Loucy (cell line): ENCODE results near the gene MYH10.
"Not testable (repeated sequence)": the region's sequence is repeated elsewhere in the genome, so short reads cannot be mapped to it uniquely, and the experiment has no call there.

Source experiments
- H2AFZ ChIP-seq: fragments of 200-600 bp; sonication (generic); 2 replicates; pipeline ENCODE4 v1.6.0; 2016; ENCODE audit warnings: antibody characterized with exemption, mild to moderate bottlenecking, low read length, moderate library complexity
- H3F3A ChIP-seq: fragments of 200-600 bp; 2 replicates; pipeline ENCODE4 v1.6.0; 2016; ENCODE audit warnings: antibody characterized with exemption, low read depth, mild to moderate bottlenecking
- H3K27me3 ChIP-seq: fragments of 200-600 bp; sonication (generic); 2 replicates; pipeline ENCODE4 v1.6.1; 2014; ENCODE audit warnings: low read length, mild to moderate bottlenecking; ENCODE audit not compliant: insufficient read depth, poor library complexity, severe bottlenecking
- H3K36me3 ChIP-seq: fragments of 200-600 bp; sonication (generic); 2 replicates; pipeline ENCODE4 v1.6.1; 2016; ENCODE audit warnings: low read length; ENCODE audit not compliant: insufficient read depth
- H3K4me1 ChIP-seq: fragments of 200-600 bp; sonication (generic); 2 replicates; pipeline ENCODE4 v1.5.1; 2014; ENCODE audit warnings: low read length, mild to moderate bottlenecking; ENCODE audit not compliant: insufficient read depth, poor library complexity, severe bottlenecking
- H3K4me2 ChIP-seq: fragments of 200-600 bp; sonication (generic); 2 replicates; pipeline ENCODE4 v1.6.0; 2014; ENCODE audit warnings: antibody characterized with exemption, low read length, low read depth, mild to moderate bottlenecking; ENCODE audit not compliant: poor library complexity, severe bottlenecking
- H3K4me3 ChIP-seq: fragments of 200-600 bp; sonication (generic); 2 replicates; pipeline ENCODE4 v1.5.1; 2014; ENCODE audit warnings: low read length, mild to moderate bottlenecking, mixed read lengths; ENCODE audit not compliant: poor library complexity, severe bottlenecking
- H3K79me2 ChIP-seq: fragments of 200-600 bp; sonication (generic); 2 replicates; pipeline ENCODE4 v1.6.1; 2014; ENCODE audit warnings: low read length; ENCODE audit not compliant: insufficient read depth
- H3K9ac ChIP-seq: fragments of 200-600 bp; sonication (generic); 2 replicates; pipeline ENCODE4 v1.6.0; 2014; ENCODE audit warnings: mild to moderate bottlenecking, low read depth, low read length, moderate library complexity; ENCODE audit not compliant: poor library complexity, severe bottlenecking
- H3K9me2 ChIP-seq: fragments of 200-600 bp; sonication (generic); replicated peaks from 2 replicates; pipeline ENCODE4 v1.6.1; 2016; ENCODE audit warnings: low read depth, low read length, mixed read lengths
- H3K9me3 ChIP-seq: fragments of 200-600 bp; sonication (generic); 2 replicates; pipeline ENCODE4 v1.6.1; 2014; ENCODE audit warnings: mild to moderate bottlenecking, antibody characterized with exemption, low read length, low read depth; ENCODE audit not compliant: insufficient read depth
- H4K20me1 ChIP-seq: fragments of 200-600 bp; sonication (generic); 2 replicates; pipeline ENCODE4 v1.6.0; 2014; ENCODE audit warnings: antibody characterized with exemption, low read length, mild to moderate bottlenecking; ENCODE audit not compliant: insufficient read depth, poor library complexity, severe bottlenecking
- CTCF ChIP-seq: fragments of 200-600 bp; sonication (generic); conservative IDR thresholded peaks from 2 replicates; pipeline ENCODE4 v1.5.1; 2014; ENCODE audit warnings: mild to moderate bottlenecking, antibody characterized with exemption, low read length
- EZH2phosphoT487 ChIP-seq: fragments of 200-600 bp; IDR thresholded peaks from 2 replicates; pipeline ENCODE4 v1.6.1; 2018; ENCODE audit warnings: antibody characterized with exemption, mild to moderate bottlenecking, moderate library complexity, borderline replicate concordance

The MYH10 gene

GRCh38 chr17:8662076-8662831 is 31.7 kb upstream of the MYH10 start:
- Histone ChIP-seq H3K4me3 (no peak overlapping the region), H3K9me3 (no peaks in the 10 kb centered on the region), H3F3A (no peaks in the 10 kb centered on the region), H3K9ac (no peak overlapping the region), H3K9me2 (no peaks in the 10 kb centered on the region), H3K4me2 (no peak overlapping the region), H3K4me1 (peaks cover 5% of the 10 kb centered on the region), H3K79me2 (no peaks in the 10 kb centered on the region), H3K36me3 (no peaks in the 10 kb centered on the region), H4K20me1 (no peaks in the 10 kb centered on the region), H2AFZ (no peak overlapping the region), H3K27me3 (no peaks in the 10 kb centered on the region)
- TF ChIP-seq EZH2phosphoT487 (no peak), CTCF (no peak)

GRCh38 chr17:8660709-8661108 is 30.2 kb upstream of the MYH10 start:
- not testable (repeated sequence) for H2AFZ ChIP-seq, H4K20me1 ChIP-seq, H3F3A ChIP-seq, H3K36me3 ChIP-seq, H3K79me2 ChIP-seq, H3K9me3 ChIP-seq, H3K4me3 ChIP-seq, H3K4me2 ChIP-seq, H3K4me1 ChIP-seq, H3K27me3 ChIP-seq, H3K9ac ChIP-seq, H3K9me2 ChIP-seq

GRCh38 chr17:8659758-8660410 is 29.4 kb upstream of the MYH10 start:
- H4K20me1 ChIP-seq, result no peaks in the 10 kb centered on the region
- no peaks in the 10 kb centered on the region for H3F3A ChIP-seq
- no peak overlapping the region for H3K4me3 ChIP-seq
- no peaks in the 10 kb centered on the region for H3K79me2 ChIP-seq
- H3K9me2 ChIP-seq, result no peaks in the 10 kb centered on the region
- TF ChIP-seq EZH2phosphoT487 (no peak), CTCF (no peak)
- no peaks in the 10 kb centered on the region for H3K27me3 ChIP-seq
- H3K4me1 ChIP-seq, result peaks cover 5% of the 10 kb centered on the region
- H2AFZ ChIP-seq, result no peak overlapping the region
- H3K4me2 ChIP-seq, result no peak overlapping the region
- no peaks in the 10 kb centered on the region for H3K9me3 ChIP-seq
- H3K36me3 ChIP-seq, result no peaks in the 10 kb centered on the region
- H3K9ac ChIP-seq, result no peak overlapping the region
